Measurements from ENCODE around the gene MRPS14.

The MRPS14 gene

GRCh38 chr1:174968750-174969244 lies 54.4 kb downstream of the MRPS14 start:
- H3K79me2 ChIP-seq (ENCODE audit: control insufficient read depth, low read length) = no peaks in the 10 kb centered on the region
- peak overlapping the region; percentile 58 for H3K4me2 ChIP-seq (ENCODE audit: low read length)

GRCh38 chr1:174967845-174968705 lies 55.1 kb downstream of the MRPS14 start:
- H3F3A ChIP-seq (ENCODE audit: control insufficient read depth, insufficient read depth) = peaks cover 28% of the 10 kb centered on the region
- no peaks in the 10 kb centered on the region for H4K20me1 ChIP-seq (ENCODE audit: control insufficient read depth, insufficient read depth, low read depth, low read length)
- peaks cover 26% of the 10 kb centered on the region for H3K36me3 ChIP-seq (ENCODE audit: control insufficient read depth, low read length)
- peak overlapping the region; percentile 35 for H3K4me3 ChIP-seq (ENCODE audit: low read length)
- no peaks in the 10 kb centered on the region for H3K27me3 ChIP-seq (ENCODE audit: control insufficient read depth, low read length)
- no peaks in the 10 kb centered on the region for H3K79me2 ChIP-seq (ENCODE audit: control insufficient read depth, low read length)
- no peak for TF ChIP-seq CTCF (IDR thresholded peaks at IDR 0.05; ENCODE audit: low read depth, low read length, poor library complexity, severe bottlenecking)
- no peak for TF ChIP-seq EZH2phosphoT487 (IDR thresholded peaks at IDR 0.05; ENCODE audit: borderline replicate concordance, low read length)
- H3K27ac ChIP-seq (ENCODE audit: low read depth, low read length) = peak overlapping the region; percentile 53
- H3K9me3 ChIP-seq (ENCODE audit: control insufficient read depth, insufficient read depth, low read length) = no peaks in the 10 kb centered on the region
- H3K4me1 ChIP-seq (ENCODE audit: control insufficient read depth, low read length) = peaks cover 83% of the 10 kb centered on the region
- H3K4me2 ChIP-seq (ENCODE audit: low read length) = peak overlapping the region; percentile 58
- H3K9me2 ChIP-seq (replicated peaks; ENCODE audit: control insufficient read depth, low read length) = no peaks in the 10 kb centered on the region

More at GRCh38 chr1:174968750-174969244, 54.4 kb downstream of the MRPS14 start:
- peak overlapping the region; percentile 35 for H3K4me3 ChIP-seq (ENCODE audit: low read length)
- peaks cover 76% of the 10 kb centered on the region for H3K4me1 ChIP-seq (ENCODE audit: control insufficient read depth, low read length)
- H3F3A ChIP-seq (ENCODE audit: control insufficient read depth, insufficient read depth) = peaks cover 21% of the 10 kb centered on the region
- H3K9me2 ChIP-seq (replicated peaks; ENCODE audit: control insufficient read depth, low read length) = no peaks in the 10 kb centered on the region
- H3K27me3 ChIP-seq (ENCODE audit: control insufficient read depth, low read length) = no peaks in the 10 kb centered on the region
- peaks cover 26% of the 10 kb centered on the region for H3K36me3 ChIP-seq (ENCODE audit: control insufficient read depth, low read length)
- no peak for TF ChIP-seq CTCF (IDR thresholded peaks at IDR 0.05; ENCODE audit: low read depth, low read length, poor library complexity, severe bottlenecking)
- no peaks in the 10 kb centered on the region for H3K9me3 ChIP-seq (ENCODE audit: control insufficient read depth, insufficient read depth, low read length)
- peak overlapping the region; percentile 53 for H3K27ac ChIP-seq (ENCODE audit: low read depth, low read length)
- H4K20me1 ChIP-seq (ENCODE audit: control insufficient read depth, insufficient read depth, low read depth, low read length) = no peaks in the 10 kb centered on the region

- peaks cover 30% of the 10 kb centered on the region for H3F3A ChIP-seq (ENCODE audit: control insufficient read depth, insufficient read depth)
- peaks cover 17% of the 10 kb centered on the region for H3K36me3 ChIP-seq (ENCODE audit: control insufficient read depth, low read length)
- H3K4me2 ChIP-seq (ENCODE audit: low read length) = peak overlapping the region; percentile 63
- peaks cover 80% of the 10 kb centered on the region for H3K4me1 ChIP-seq (ENCODE audit: control insufficient read depth, low read length)
- TF ChIP-seq EZH2phosphoT487 (IDR thresholded peaks at IDR 0.05; ENCODE audit: borderline replicate concordance, low read length) (no peak), CTCF (IDR thresholded peaks at IDR 0.05; ENCODE audit: low read depth, low read length, poor library complexity, severe bottlenecking) (no peak)
- H3K9me2 ChIP-seq (replicated peaks; ENCODE audit: control insufficient read depth, low read length) = no peaks in the 10 kb centered on the region
- no peaks in the 10 kb centered on the region for H3K9me3 ChIP-seq (ENCODE audit: control insufficient read depth, insufficient read depth, low read length)
- peak overlapping the region; percentile 57 for H3K4me3 ChIP-seq (ENCODE audit: low read length)
- H4K20me1 ChIP-seq (ENCODE audit: control insufficient read depth, insufficient read depth, low read depth, low read length) = no peaks in the 10 kb centered on the region
- no peaks in the 10 kb centered on the region for H3K27me3 ChIP-seq (ENCODE audit: control insufficient read depth, low read length)
- H3K27ac ChIP-seq (ENCODE audit: low read depth, low read length) = peak overlapping the region; percentile 66
- H3K79me2 ChIP-seq (ENCODE audit: control insufficient read depth, low read length) = no peaks in the 10 kb centered on the region
Measured at GRCh38 chr1:174966008-174966572, 57.1 kb downstream of the MRPS14 start.
